ENCODE data around the gene ZMIZ2. TPM values are rescaled to one million over a fixed set of nuclear protein-coding genes. Genes with fewer than 3 reads are reported as not detected.

Gene ZMIZ2
- total and polyA plus RNA-seq, 2 of the 8 experiments (the other 6 are each of a cell fraction or from before 2014, with no cell fraction given): 24.4 to 66.4 TPM

GRCh38 chr7:44703921-44704320, 44.7 kb upstream of the ZMIZ2 start:
- DNase-seq (ENCODE audit: low read depth in 1 of 2, low spot score in 2 of 2): no peak
- Histone ChIP-seq H3K36me3 (ENCODE audit: control insufficient read depth in 2 of 4, insufficient read depth in 4 of 4, low read length in 3 of 4) (peaks cover 2 to 32% (median 8%) of the 10 kb centered on the region in 4 experiments; a peak in 5 of 8 replicates), H3K14ac (ENCODE audit: insufficient read length) (no peak overlapping the region), H3K79me1 (ENCODE audit: low read depth, low read length) (no peaks in the 10 kb centered on the region), H4K20me1 (replicated peaks in 1 of 2; ENCODE audit: control insufficient read depth in 1 of 2, insufficient read depth in 2 of 2, low read length in 2 of 2) (peaks cover 0 to 4% of the 10 kb centered on the region in 2 experiments), H2BK12ac (ENCODE audit: low read depth, low read length) (no peak overlapping the region), H3K4me2 (ENCODE audit: insufficient read depth in 1 of 2, low read depth in 2 of 2, low read length in 2 of 2) (no peak overlapping the region), H4K91ac (replicated peaks; ENCODE audit: insufficient read length, low read length) (no peak overlapping the region), H2AK5ac (ENCODE audit: low read depth, low read length) (no peak overlapping the region), H3K27ac (ENCODE audit: low read depth, low read length) (no peak overlapping the region), H2BK120ac (replicated peaks; ENCODE audit: low read depth, low read length) (no peak overlapping the region), H2BK20ac (ENCODE audit: low read length) (no peak overlapping the region), H3K79me2 (ENCODE audit: control insufficient read depth in 1 of 2, insufficient read depth in 2 of 2, low read length in 2 of 2) (no peaks in the 10 kb centered on the region), H3K9me3 (ENCODE audit: insufficient read depth in 2 of 2, low read depth in 1 of 2, low read length in 1 of 2) (no peaks in the 10 kb centered on the region), H3K18ac (ENCODE audit: extremely low read depth, low read length) (no peak overlapping the region), H3K23me2 (ENCODE audit: low read depth, low read length) (no peaks in the 10 kb centered on the region), H2BK15ac (ENCODE audit: low read length) (no peak overlapping the region), H3K9ac (replicated peaks in 1 of 4; ENCODE audit: extremely low read depth in 1 of 4, low read depth in 3 of 4, low read length in 3 of 4) (no peak overlapping the region), H3K4me1 (replicated peaks in 1 of 4; ENCODE audit: control insufficient read depth in 3 of 4, insufficient read depth in 4 of 4, low read length in 3 of 4) (no peaks in the 10 kb centered on the region), H3K56ac (replicated peaks; ENCODE audit: insufficient read length, low read depth, low read length) (no peak overlapping the region), H3K27me3 (replicated peaks in 1 of 4; ENCODE audit: control insufficient read depth in 3 of 4, extremely low read depth in 1 of 4, insufficient read depth in 3 of 4, low read length in 3 of 4) (no peaks in the 10 kb centered on the region), H4K8ac (ENCODE audit: extremely low read depth, insufficient read depth, low read length) (no peak overlapping the region), H3K4ac (replicated peaks; ENCODE audit: insufficient read length, low read depth, low read length) (no peak overlapping the region), H2BK5ac (ENCODE audit: low read depth, low read length) (no peak overlapping the region), H2AFZ (ENCODE audit: low read length) (no peak overlapping the region), H3K23ac (ENCODE audit: insufficient read length) (no peak overlapping the region), H3K4me3 (ENCODE audit: extremely low read depth in 1 of 4, insufficient read depth in 2 of 4, low read depth in 3 of 4, low read length in 4 of 4) (no peak overlapping the region), H4K5ac (ENCODE audit: insufficient read length, low read depth, low read length) (no peak overlapping the region)
- no peak for FAIRE-seq
- ChIA-PET CTCF (ENCODE audit: partially characterized antibody) (interaction anchor here (0.7 to 0.8 kb wide), 2 partner anchors 32 to 42 kb away, joined by 3 read pairs; no protein-coding TSS in a partner anchor), POLR2A (ENCODE audit: partially characterized antibody) (no interaction called here)
- TF ChIP-seq CBX8 (IDR thresholded peaks at IDR 0.05; ENCODE audit: borderline replicate concordance, low read depth, low read length) (no peak), CBX5 (IDR thresholded peaks at IDR 0.05; ENCODE audit: low read depth, low read length) (no peak), SUZ12 (IDR thresholded peaks at IDR 0.05; ENCODE audit: low read length) (no peak), RFX5 (IDR thresholded peaks at IDR 0.05; ENCODE audit: borderline replicate concordance, low read depth, low read length) (no peak)
- 100% methylated on average over 1 of the region's 1 CpG; no CpG with 5 or more reads in 1 of the 2 experiments for WGBS, 2 experiments (ENCODE audit: extremely low coverage in 1 of 2, insufficient coverage in 1 of 2, insufficient read length in 1 of 2, insufficient replicate concordance in 2 of 2, low coverage in 1 of 2, low lambda C conversion rate in 2 of 2, missing lambda C conversion rate in 1 of 2)

Data from H1 (cell line).